Activated B cell treated with CpG ODN at 0.5 μM for 24 hours (primary cell): ENCODE results near the gene OR51A7. TPM values are rescaled to one million over a fixed set of nuclear protein-coding genes. Genes with fewer than 3 reads are reported as not detected.

Experiments
- ATAC-seq: fragments of 200-7000 bp; cut with Tn5 transposase; one replicate; pipeline ENCODE4 v1.10.0; 2021; ENCODE audit warnings: low read depth, mild to moderate bottlenecking, moderate library complexity
- CTCF ChIA-PET: fragments of 350-600 bp; sonication (Branson Sonifier 250); formaldehyde crosslinking; loops from one replicate; lab custom pipeline; 2021; ENCODE audit warnings: antibody characterized with exemption; lab: Charles Lee
- POLR2A ChIA-PET: fragments of 350-600 bp; sonication (Branson Sonifier 250); formaldehyde crosslinking; loops from one replicate; lab custom pipeline; 2021; ENCODE audit warnings: antibody characterized with exemption; lab: Charles Lee
- DNase-seq: peaks from one replicate; pipeline ENCODE4 v3.0.0; 2022
- H3K27ac Mint-ChIP-seq: one replicate; pipeline ENCODE4 v1.8.0; 2020; ENCODE audit warnings: mixed read lengths
- H3K27me3 Mint-ChIP-seq: one replicate; pipeline ENCODE4 v1.8.0; 2021; ENCODE audit warnings: mixed read lengths
- H3K36me3 Mint-ChIP-seq: one replicate; pipeline ENCODE4 v1.8.0; 2021; ENCODE audit warnings: low read depth, mixed read lengths
- H3K4me1 Mint-ChIP-seq: one replicate; pipeline ENCODE4 v1.8.0; 2021; ENCODE audit warnings: mixed read lengths
- H3K4me3 Mint-ChIP-seq: one replicate; pipeline ENCODE4 v1.8.0; 2020; ENCODE audit warnings: mild to moderate bottlenecking, mixed read lengths
- H3K9me3 Mint-ChIP-seq: one replicate; pipeline ENCODE4 v1.8.0; 2020; ENCODE audit warnings: mixed read lengths
- intact Hi-C: fragments of 100-400 bp; cut with micrococcal nuclease; formaldehyde crosslinking; loops from one replicate; pipeline ENCODE4 v1.15.1; 2024
- total RNA-seq: library from RNA; stranded (reverse); gene quantifications from 2 replicates; pipeline ENCODE4 v1.2.3, GENCODE V29; 2022
- TF ChIP-seq, protein P1 (sequence below): fragments of 200-600 bp; IDR thresholded peaks from one replicate; pipeline ENCODE4 v1.8.0; 2022; ENCODE audit warnings: antibody characterized with exemption, mild to moderate bottlenecking

OR51A7 gene
- total RNA-seq, 1 donor from 2014 or later: not detected

DNA sequence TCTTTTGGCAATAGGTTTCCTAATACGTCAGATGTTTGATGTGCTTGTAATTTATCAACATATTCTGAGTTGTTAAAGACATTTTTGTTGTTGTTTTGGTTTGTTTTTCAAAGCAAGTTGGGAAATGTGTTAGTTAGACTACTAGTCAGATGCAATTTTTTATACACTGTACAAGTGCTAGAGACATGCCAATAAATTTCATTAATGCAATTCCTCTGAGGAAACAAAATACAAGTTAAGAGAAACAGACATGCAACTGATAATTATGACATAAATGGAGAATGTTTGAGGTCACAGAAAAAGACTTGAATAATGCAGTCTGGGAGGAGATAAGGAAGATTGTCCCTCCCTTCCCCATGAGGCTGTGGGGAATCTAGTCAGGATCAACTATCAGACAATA lies 16.0 kb upstream of the OR51A7 start:
- DNase-seq: no peak
- H3K27ac Mint-ChIP-seq: no peak overlapping the region
- CTCF ChIA-PET: no interaction called here
- TF ChIP-seq, protein P1, sequence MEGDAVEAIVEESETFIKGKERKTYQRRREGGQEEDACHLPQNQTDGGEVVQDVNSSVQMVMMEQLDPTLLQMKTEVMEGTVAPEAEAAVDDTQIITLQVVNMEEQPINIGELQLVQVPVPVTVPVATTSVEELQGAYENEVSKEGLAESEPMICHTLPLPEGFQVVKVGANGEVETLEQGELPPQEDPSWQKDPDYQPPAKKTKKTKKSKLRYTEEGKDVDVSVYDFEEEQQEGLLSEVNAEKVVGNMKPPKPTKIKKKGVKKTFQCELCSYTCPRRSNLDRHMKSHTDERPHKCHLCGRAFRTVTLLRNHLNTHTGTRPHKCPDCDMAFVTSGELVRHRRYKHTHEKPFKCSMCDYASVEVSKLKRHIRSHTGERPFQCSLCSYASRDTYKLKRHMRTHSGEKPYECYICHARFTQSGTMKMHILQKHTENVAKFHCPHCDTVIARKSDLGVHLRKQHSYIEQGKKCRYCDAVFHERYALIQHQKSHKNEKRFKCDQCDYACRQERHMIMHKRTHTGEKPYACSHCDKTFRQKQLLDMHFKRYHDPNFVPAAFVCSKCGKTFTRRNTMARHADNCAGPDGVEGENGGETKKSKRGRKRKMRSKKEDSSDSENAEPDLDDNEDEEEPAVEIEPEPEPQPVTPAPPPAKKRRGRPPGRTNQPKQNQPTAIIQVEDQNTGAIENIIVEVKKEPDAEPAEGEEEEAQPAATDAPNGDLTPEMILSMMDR: no peak
- no peaks in the 10 kb centered on the region for H3K36me3 Mint-ChIP-seq
- H3K4me1 Mint-ChIP-seq: no peaks in the 10 kb centered on the region
- H3K9me3 Mint-ChIP-seq: no peaks in the 10 kb centered on the region
- POLR2A ChIA-PET: no interaction called here
- no peak for ATAC-seq
- intact Hi-C loops: no loop called here
- no peaks in the 10 kb centered on the region for H3K27me3 Mint-ChIP-seq
- no peak overlapping the region for H3K4me3 Mint-ChIP-seq

DNA sequence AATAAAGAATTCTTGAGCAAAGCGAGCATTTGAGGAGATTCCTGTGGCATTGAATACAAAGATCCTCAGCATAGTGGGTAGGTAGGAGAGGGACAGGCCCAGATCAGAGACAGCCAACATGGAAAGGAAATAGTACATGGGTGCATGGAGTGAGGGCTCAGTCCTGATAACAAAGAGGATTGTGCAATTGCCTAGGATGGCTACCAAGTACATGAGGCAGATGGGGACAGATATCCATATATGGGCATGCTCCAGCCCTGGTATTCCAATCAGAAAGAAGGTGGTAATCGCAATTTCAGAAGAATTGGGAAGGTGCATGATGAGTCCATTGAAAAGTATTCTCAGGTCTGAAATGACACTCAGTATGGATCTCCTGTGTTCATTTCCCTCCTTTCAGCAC lies 13.3 kb upstream of the OR51A7 start:
- Mint-ChIP-seq H3K4me1 (no peaks in the 10 kb centered on the region), H3K27me3 (no peaks in the 10 kb centered on the region)
- ATAC-seq: no peak

DNA sequence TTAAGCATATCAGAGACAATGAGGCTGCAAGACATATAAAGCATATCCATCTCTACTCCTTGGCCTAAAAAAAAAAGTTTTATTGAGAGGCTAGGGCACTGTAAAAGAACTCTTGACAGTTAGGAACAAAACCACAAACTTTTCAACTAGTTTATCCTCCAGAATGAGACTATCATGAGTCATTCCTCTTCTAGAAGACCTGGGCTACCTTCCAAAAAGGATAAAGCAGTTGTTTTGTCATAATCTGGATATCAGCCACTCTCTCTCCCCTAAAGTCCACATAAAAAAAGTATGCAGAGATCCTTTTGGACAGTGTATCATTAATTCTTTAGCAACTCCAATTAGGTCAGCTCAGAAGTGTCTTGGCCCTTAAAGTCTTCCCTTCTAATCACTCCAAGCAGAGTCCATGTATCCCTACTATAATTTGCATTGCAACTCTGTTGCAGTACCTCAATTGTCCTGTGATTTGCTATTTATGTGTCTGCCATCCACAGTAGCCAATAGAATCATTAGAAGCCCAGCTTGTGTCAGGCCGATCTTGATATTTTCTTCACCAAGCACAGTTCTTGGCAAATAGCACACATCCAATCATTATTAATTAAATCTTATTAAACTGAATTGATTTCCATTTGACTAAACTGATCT lies 11.5 kb upstream of the OR51A7 start:
- Mint-ChIP-seq H3K27me3 (peaks cover 3% of the 10 kb centered on the region), H3K36me3 (no peaks in the 10 kb centered on the region), H3K4me3 (no peak overlapping the region), H3K9me3 (no peaks in the 10 kb centered on the region), H3K27ac (no peak overlapping the region), H3K4me1 (no peaks in the 10 kb centered on the region)
- ChIA-PET POLR2A (no interaction called here), CTCF (no interaction called here)
- DNase-seq (no peak), ATAC-seq (no peak)
- TF ChIP-seq, protein P1: no peak
- intact Hi-C loops: no loop called here

More for the DNA sequence above, 13.3 kb upstream of the OR51A7 start:
- no peak overlapping the region for H3K27ac Mint-ChIP-seq
- intact Hi-C loops: no loop called here
- no peak overlapping the region for H3K4me3 Mint-ChIP-seq
- no peaks in the 10 kb centered on the region for H3K36me3 Mint-ChIP-seq
- POLR2A ChIA-PET: no interaction called here
- DNase-seq: no peak
- H3K9me3 Mint-ChIP-seq: no peaks in the 10 kb centered on the region
- TF ChIP-seq, protein P1: no peak
- CTCF ChIA-PET: no interaction called here

DNA sequence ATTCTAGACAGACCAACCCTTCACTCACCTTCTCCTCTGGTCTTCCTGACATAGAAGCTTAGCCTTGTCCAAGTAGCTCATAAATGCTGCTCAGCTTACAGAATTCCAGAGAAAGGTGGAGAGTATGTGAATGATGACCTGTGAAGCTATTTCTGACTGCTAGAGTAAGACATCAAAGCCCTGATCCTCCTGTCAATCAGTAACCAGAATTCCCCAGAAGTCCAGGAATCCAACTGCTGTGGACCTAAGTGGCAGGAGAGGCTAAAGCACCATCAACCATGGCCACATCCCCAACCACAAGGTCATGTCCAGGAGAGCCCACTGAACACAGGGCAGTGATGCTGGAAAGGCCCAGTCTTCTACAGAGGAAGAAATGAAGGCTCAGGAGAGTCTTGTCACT lies 13.0 kb downstream of the OR51A7 start:
- no peak for ATAC-seq
- DNase-seq: no peak
- H3K27me3 Mint-ChIP-seq: no peaks in the 10 kb centered on the region
- TF ChIP-seq, protein P1: no peak
- no peaks in the 10 kb centered on the region for H3K4me1 Mint-ChIP-seq
- H3K36me3 Mint-ChIP-seq: no peaks in the 10 kb centered on the region
- no peak overlapping the region for H3K4me3 Mint-ChIP-seq
- no peaks in the 10 kb centered on the region for H3K9me3 Mint-ChIP-seq
- no peak overlapping the region for H3K27ac Mint-ChIP-seq
- CTCF ChIA-PET: no interaction called here
- intact Hi-C loops: no loop called here
- POLR2A ChIA-PET: no interaction called here

DNA sequence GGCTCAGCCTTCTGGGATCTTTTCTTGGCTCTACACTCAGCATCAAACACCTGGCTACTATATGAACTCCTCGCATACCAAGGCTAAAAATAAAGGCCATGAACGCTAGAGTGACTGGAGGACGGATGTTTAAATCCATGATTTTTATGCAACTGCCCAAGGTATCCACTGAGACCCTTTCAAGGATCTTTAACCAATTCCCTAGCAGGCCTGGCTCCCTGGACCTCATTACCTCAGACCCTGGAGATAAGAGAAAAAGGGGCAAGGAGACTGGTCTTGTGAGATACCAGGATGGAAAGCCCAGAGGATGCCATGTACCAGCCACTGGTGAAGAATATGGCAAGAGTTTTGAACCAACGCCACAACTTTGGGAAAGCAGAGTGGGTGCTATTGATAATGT lies 15.7 kb downstream of the OR51A7 start, which contains the start of gene OR51G2:
TSS of gene OR51G2 (minus strand) at position 101 of the 400 bp plus-strand sequence. CDS start 3,687 bp downstream, outside the sequence.
- ATAC-seq: no peak
- no peaks in the 10 kb centered on the region for H3K9me3 Mint-ChIP-seq
- no peaks in the 10 kb centered on the region for H3K36me3 Mint-ChIP-seq
- POLR2A ChIA-PET: no interaction called here
- no peak for DNase-seq
- TF ChIP-seq, protein P1: no peak
- no peaks in the 10 kb centered on the region for H3K27me3 Mint-ChIP-seq
- intact Hi-C loops: no loop called here
- no peaks in the 10 kb centered on the region for H3K4me1 Mint-ChIP-seq
- H3K27ac Mint-ChIP-seq: no peak within 1 kb of the TSS
- H3K4me3 Mint-ChIP-seq: no peak within 1 kb of the TSS
- CTCF ChIA-PET: no interaction called here
